Nucleus accumbens (tissue), 56 donors: ENCODE measurements around the gene TIGD6.
A peak's percentile ranks its signal among the peaks of the same experiment; 100 is the strongest.

Experiments
- DNase-seq, 56 donors: peaks; one replicate each; lab custom pipeline; 2025; lab: John Stamatoyannopoulos, UW

The TIGD6 gene

GRCh38 chr5:149982505-149982904, 17.9 kb downstream of the TIGD6 start:
- DNase-seq = no peak

- no peak for DNase-seq
Measured at GRCh38 chr5:149981206-149981605, 19.2 kb downstream of the TIGD6 start.

GRCh38 chr5:149979896-149980295, 20.6 kb downstream of the TIGD6 start:
- DNase-seq = no peak

GRCh38 chr5:149975409-149975808, 25.0 kb downstream of the TIGD6 start:
- no peak for DNase-seq

- DNase-seq = no peak
Measured at GRCh38 chr5:149969181-149969930, 31.1 kb downstream of the TIGD6 start.

- no peak for DNase-seq
Measured at GRCh38 chr5:149966946-149967345, 33.5 kb downstream of the TIGD6 start.

GRCh38 chr5:149963729-149964128, 36.7 kb downstream of the TIGD6 start:
- DNase-seq = no peak

- no peak for DNase-seq
Measured at GRCh38 chr5:149962601-149963300, 37.7 kb downstream of the TIGD6 start.

- DNase-seq = peak in 1 of 56 donors; percentile 1
Measured at GRCh38 chr5:149961957-149962409, 38.5 kb downstream of the TIGD6 start.

GRCh38 chr5:149961186-149961685, 39.2 kb downstream of the TIGD6 start:
- DNase-seq = peak in 3 of 56 donors; percentile 47 to 54 (median 49)

GRCh38 chr5:149960272-149961185, 39.9 kb downstream of the TIGD6 start, which contains the start of gene SLC26A2:
TSS of gene SLC26A2 (plus strand) at chr5:149960758. CDS start at chr5:149977653, 16,895 bp downstream.
- peak; percentile 76 to 99 (median 96) for DNase-seq

- DNase-seq = peak in 4 of 56 donors; percentile 7 to 20 (median 13)
Measured at GRCh38 chr5:149959406-149960236, 40.8 kb downstream of the TIGD6 start.

- no peak for DNase-seq
Measured at GRCh38 chr5:149957855-149958254, 42.6 kb downstream of the TIGD6 start.

- no peak for DNase-seq
Measured at GRCh38 chr5:149956685-149957084, 43.8 kb downstream of the TIGD6 start.

GRCh38 chr5:149954798-149955197, 45.7 kb downstream of the TIGD6 start:
- DNase-seq = no peak

GRCh38 chr5:149953436-149954121, 46.9 kb downstream of the TIGD6 start:
- no peak for DNase-seq

- DNase-seq = no peak
Measured at GRCh38 chr5:149951138-149951749, 49.2 kb downstream of the TIGD6 start.

GRCh38 chr5:149948993-149949392, 51.5 kb downstream of the TIGD6 start:
- DNase-seq = no peak
